Loucy (cell line): Measurements from ENCODE around the gene CLEC6A.

Experiments used
- EZH2phosphoT487 ChIP-seq: fragments of 200-600 bp; IDR thresholded peaks from 2 replicates; pipeline ENCODE4 v1.6.1; 2018; ENCODE audit warnings: antibody characterized with exemption, mild to moderate bottlenecking, moderate library complexity, borderline replicate concordance
- TF ChIP-seq, protein P1 (sequence below): fragments of 200-600 bp; sonication (generic); conservative IDR thresholded peaks from 2 replicates; pipeline ENCODE4 v1.5.1; 2014; ENCODE audit warnings: mild to moderate bottlenecking, antibody characterized with exemption, low read length

DNA sequence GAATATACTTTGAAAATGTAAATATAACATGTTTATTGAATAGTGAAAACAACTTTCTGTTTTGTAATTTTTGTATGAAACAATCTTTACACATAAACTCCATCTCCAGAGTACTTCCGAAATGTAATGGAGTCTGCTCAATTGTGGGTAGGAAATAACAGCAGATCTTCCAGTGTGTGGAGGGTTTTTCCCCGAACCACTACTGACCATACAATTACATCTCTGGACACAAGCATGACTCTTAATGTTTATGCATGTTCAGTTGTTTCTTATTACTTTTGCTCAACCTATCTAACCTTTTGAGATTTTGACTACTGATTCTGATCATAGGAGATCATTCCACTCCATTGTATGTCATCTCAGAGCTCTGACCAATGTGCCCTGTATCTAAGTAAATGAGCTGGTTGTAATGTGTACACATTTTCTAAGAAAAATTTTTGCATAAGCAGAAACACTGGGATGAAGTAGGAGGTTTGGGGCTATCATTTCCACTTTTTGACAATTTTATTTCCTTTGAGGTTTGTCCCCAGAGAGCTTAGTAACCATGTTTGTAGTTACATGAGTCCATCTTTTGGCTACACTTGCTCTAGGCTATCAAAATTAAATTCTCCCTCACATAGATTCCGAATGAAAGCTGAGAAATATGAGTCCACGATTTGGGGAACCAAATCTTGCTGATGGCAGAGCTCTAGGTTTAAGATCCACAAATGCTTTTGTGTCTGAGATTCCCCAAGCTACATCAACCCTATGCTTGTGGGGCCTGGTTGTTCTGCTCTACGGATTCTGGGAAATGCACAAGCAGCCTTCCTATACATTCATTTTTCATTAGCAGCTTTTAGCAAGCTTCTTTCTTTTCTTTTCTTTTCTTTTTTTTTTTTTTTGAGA lies 36.1 kb downstream of the CLEC6A start:
- TF ChIP-seq, protein P1, sequence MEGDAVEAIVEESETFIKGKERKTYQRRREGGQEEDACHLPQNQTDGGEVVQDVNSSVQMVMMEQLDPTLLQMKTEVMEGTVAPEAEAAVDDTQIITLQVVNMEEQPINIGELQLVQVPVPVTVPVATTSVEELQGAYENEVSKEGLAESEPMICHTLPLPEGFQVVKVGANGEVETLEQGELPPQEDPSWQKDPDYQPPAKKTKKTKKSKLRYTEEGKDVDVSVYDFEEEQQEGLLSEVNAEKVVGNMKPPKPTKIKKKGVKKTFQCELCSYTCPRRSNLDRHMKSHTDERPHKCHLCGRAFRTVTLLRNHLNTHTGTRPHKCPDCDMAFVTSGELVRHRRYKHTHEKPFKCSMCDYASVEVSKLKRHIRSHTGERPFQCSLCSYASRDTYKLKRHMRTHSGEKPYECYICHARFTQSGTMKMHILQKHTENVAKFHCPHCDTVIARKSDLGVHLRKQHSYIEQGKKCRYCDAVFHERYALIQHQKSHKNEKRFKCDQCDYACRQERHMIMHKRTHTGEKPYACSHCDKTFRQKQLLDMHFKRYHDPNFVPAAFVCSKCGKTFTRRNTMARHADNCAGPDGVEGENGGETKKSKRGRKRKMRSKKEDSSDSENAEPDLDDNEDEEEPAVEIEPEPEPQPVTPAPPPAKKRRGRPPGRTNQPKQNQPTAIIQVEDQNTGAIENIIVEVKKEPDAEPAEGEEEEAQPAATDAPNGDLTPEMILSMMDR, result no peak
- TF ChIP-seq EZH2phosphoT487, result no peak
